ENCODE results near the gene AHDC1. TPM values are rescaled to one million over a fixed set of nuclear protein-coding genes. Genes with fewer than 3 reads are reported as not detected.
A peak's percentile ranks its signal among the peaks of the same experiment; 100 is the strongest.

The AHDC1 gene
- total and polyA plus RNA-seq, 10 of the 15 experiments (the other 5 are each of a cell fraction or from before 2014, with no cell fraction given): 0.21 to 13.0 (median 1.4) TPM

DNA sequence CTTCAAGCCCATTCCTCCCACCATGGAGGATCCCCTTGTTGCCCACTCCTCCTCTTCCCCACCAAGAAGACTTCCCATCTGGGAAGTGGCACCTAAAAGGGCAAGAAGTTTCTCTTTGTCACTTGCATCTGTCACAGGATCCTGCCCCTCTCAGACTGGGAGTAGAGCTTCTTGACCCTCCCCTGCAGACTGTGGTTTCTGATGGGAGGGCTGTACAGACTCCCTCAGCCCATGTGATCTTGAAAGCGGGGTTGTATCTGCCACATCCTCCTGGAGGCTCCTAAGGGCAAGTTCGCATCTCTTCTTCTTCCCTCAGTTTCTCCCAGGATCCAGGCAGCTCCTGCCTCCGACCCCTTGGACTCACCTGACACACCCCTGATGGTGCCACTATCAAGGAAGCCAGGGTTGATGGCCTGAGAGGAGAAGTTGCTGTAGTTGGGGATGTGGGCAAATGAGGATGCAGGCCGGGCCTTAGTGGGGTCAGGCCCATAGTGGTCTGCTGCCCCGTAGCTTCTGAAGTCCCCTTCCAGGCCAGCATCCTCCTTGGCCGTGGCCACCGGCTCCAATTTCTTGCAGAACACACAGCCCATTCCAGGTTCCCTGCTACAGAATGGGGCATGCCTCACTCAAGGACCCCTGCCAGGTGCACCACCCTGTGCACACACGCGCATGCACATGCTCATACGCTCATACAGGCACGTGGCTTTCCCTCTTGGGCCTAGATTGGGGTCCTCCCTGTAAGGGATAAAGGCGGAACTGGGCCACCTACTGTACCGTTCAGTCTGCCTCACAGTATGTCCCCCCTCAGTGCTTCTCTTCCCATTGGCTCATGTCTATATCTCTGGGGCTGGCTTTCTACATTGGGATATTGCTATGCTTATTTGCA, 19.6 kb upstream of the AHDC1 start:
- Histone ChIP-seq H2AFZ (ENCODE audit: control insufficient read depth, low read depth, low read length) (no peak overlapping the region), H3K4me3 (peak overlapping the region; percentile 93), H3K27ac (ENCODE audit: control insufficient read depth, insufficient read depth) (peak overlapping the region; percentile 85; the same call in 1 of the 2 replicates), H3K9me3 (replicated peaks; ENCODE audit: control insufficient read depth, insufficient read depth, low read length) (no peaks in the 10 kb centered on the region), H3K9ac (ENCODE audit: control insufficient read depth, insufficient read depth, low read length) (peak overlapping the region; percentile 14; the same call in 1 of the 2 replicates), H3K4me2 (ENCODE audit: control insufficient read depth, insufficient read depth) (peak overlapping the region; percentile 47), H3K27me3 (replicated peaks in 1 of 2; ENCODE audit: control insufficient read depth in 2 of 2, insufficient read depth in 2 of 2, low read length in 1 of 2) (no peaks in the 10 kb centered on the region), H3K4me1 (ENCODE audit: control insufficient read depth, insufficient read depth, low read length) (peaks cover 59% of the 10 kb centered on the region), H3K36me3 (ENCODE audit: control insufficient read depth in 2 of 2, insufficient read depth in 2 of 2, low read length in 1 of 2) (peaks cover 0 to 8% of the 10 kb centered on the region in 2 experiments; a peak in 2 of 4 replicates), H3K79me2 (ENCODE audit: control insufficient read depth, insufficient read depth, low read length) (peaks cover 43% of the 10 kb centered on the region), H4K20me1 (ENCODE audit: control insufficient read depth, insufficient read depth) (no peaks in the 10 kb centered on the region)
- intact Hi-C loops (cut with micrococcal nuclease; ENCODE audit: unreplicated experiment): loop anchor here (2.0 kb wide), 1 partner anchor 13 kb away; no protein-coding TSS in a partner anchor
- no peak for DNase-seq (ENCODE audit: low read depth, low spot score)
- FAIRE-seq: no peak
- SMC1A ChIA-PET (ENCODE audit: uncharacterized antibody, unreplicated experiment): interaction anchor here (0.7 to 10.4 kb wide), 7 partner anchors 7 to 66 kb away, joined by 3 to 114 read pairs (median 66); no protein-coding TSS in a partner anchor
- ATAC-seq: peak; percentile 13; the same call in 1 of the 3 replicates
- CTCF ChIA-PET: interaction anchor here (0.6 to 17.2 kb wide), 6 partner anchors 9 to 621 kb away, joined by 3 to 208 read pairs (median 6); partner anchors contain the start of gene AHDC1
- BruUV-seq (replicated peaks): no TSS peak
- 85% methylated on average over 13 of the region's 13 CpGs for WGBS (ENCODE audit: insufficient coverage, insufficient replicate concordance, low lambda C conversion rate, missing lambda C conversion rate)
- in situ Hi-C loops (cut with MboI): no loop called here
- POLR2A ChIA-PET: interaction anchor here (0.5 to 14.3 kb wide), 10 partner anchors 7 to 242 kb away, joined by 3 to 141 read pairs (median 8); no protein-coding TSS in a partner anchor
- RAD21 ChIA-PET (ENCODE audit: unreplicated experiment): interaction anchor here (0.6 to 17.1 kb wide), 6 partner anchors 8 to 479 kb away, joined by 3 to 211 read pairs (median 18); partner anchors contain the start of gene AHDC1
- TF ChIP-seq RUNX3 (IDR thresholded peaks at IDR 0.05; ENCODE audit: low read length): no peak
- peak; percentile 14; the same call in 1 of the 2 replicates for TF ChIP-seq ZBED1 (IDR thresholded peaks at IDR 0.05; ENCODE audit: borderline replicate concordance)
- TF ChIP-seq SIX5 (IDR thresholded peaks at IDR 0.05; ENCODE audit: low read depth, low read length, severe bottlenecking): no peak
- TF ChIP-seq, protein P1, sequence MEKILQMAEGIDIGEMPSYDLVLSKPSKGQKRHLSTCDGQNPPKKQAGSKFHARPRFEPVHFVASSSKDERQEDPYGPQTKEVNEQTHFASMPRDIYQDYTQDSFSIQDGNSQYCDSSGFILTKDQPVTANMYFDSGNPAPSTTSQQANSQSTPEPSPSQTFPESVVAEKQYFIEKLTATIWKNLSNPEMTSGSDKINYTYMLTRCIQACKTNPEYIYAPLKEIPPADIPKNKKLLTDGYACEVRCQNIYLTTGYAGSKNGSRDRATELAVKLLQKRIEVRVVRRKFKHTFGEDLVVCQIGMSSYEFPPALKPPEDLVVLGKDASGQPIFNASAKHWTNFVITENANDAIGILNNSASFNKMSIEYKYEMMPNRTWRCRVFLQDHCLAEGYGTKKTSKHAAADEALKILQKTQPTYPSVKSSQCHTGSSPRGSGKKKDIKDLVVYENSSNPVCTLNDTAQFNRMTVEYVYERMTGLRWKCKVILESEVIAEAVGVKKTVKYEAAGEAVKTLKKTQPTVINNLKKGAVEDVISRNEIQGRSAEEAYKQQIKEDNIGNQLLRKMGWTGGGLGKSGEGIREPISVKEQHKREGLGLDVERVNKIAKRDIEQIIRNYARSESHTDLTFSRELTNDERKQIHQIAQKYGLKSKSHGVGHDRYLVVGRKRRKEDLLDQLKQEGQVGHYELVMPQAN (conservative IDR thresholded peaks at IDR 0.05): no peak
- TF ChIP-seq, protein P2, sequence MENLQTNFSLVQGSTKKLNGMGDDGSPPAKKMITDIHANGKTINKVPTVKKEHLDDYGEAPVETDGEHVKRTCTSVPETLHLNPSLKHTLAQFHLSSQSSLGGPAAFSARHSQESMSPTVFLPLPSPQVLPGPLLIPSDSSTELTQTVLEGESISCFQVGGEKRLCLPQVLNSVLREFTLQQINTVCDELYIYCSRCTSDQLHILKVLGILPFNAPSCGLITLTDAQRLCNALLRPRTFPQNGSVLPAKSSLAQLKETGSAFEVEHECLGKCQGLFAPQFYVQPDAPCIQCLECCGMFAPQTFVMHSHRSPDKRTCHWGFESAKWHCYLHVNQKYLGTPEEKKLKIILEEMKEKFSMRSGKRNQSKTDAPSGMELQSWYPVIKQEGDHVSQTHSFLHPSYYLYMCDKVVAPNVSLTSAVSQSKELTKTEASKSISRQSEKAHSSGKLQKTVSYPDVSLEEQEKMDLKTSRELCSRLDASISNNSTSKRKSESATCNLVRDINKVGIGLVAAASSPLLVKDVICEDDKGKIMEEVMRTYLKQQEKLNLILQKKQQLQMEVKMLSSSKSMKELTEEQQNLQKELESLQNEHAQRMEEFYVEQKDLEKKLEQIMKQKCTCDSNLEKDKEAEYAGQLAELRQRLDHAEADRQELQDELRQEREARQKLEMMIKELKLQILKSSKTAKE (IDR thresholded peaks at IDR 0.05; ENCODE audit: low read depth, poor library complexity, severe bottlenecking): no peak
- no peak for TF ChIP-seq TCF7 (IDR thresholded peaks at IDR 0.05; ENCODE audit: borderline replicate concordance)
- TF ChIP-seq HCFC1 (IDR thresholded peaks at IDR 0.05; ENCODE audit: low read length): no peak
- TF ChIP-seq BACH1 (IDR thresholded peaks at IDR 0.05; ENCODE audit: borderline replicate concordance): 0 out of 2 replicates have a peak, but pooled peaks have one; percentile 15
- TF ChIP-seq IKZF2 (IDR thresholded peaks at IDR 0.05): no peak
- no peak for TF ChIP-seq NR2F1 (conservative IDR thresholded peaks at IDR 0.05)
- TF ChIP-seq CEBPB (IDR thresholded peaks at IDR 0.05; ENCODE audit: borderline replicate concordance in 1 of 2, low read depth in 2 of 2, low read length in 2 of 2): no peak
- no peak for TF ChIP-seq ASH2L (IDR thresholded peaks at IDR 0.05; ENCODE audit: borderline replicate concordance, low read depth)
- no peak for TF ChIP-seq ATF7 (IDR thresholded peaks at IDR 0.05; ENCODE audit: low read depth)
- no peak for TF ChIP-seq ZNF274 (IDR thresholded peaks at IDR 0.05; ENCODE audit: insufficient read depth, insufficient read length)
- TF ChIP-seq, protein P3, sequence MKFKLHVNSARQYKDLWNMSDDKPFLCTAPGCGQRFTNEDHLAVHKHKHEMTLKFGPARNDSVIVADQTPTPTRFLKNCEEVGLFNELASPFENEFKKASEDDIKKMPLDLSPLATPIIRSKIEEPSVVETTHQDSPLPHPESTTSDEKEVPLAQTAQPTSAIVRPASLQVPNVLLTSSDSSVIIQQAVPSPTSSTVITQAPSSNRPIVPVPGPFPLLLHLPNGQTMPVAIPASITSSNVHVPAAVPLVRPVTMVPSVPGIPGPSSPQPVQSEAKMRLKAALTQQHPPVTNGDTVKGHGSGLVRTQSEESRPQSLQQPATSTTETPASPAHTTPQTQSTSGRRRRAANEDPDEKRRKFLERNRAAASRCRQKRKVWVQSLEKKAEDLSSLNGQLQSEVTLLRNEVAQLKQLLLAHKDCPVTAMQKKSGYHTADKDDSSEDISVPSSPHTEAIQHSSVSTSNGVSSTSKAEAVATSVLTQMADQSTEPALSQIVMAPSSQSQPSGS (IDR thresholded peaks at IDR 0.05; ENCODE audit: low read length): no peak
- TF ChIP-seq RELA (IDR thresholded peaks at IDR 0.05; ENCODE audit: borderline replicate concordance, partially characterized antibody): no peak
- TF ChIP-seq FOXK2 (IDR thresholded peaks at IDR 0.05): no peak
- TF ChIP-seq POLR2AphosphoS5 (IDR thresholded peaks at IDR 0.05; ENCODE audit: low read length): 0 out of 2 replicates have a peak, but pooled peaks have one; percentile 27
